IPS-11a (cell line): ENCODE results near the gene CD33.
"Not testable (repeated sequence)": the region's sequence is repeated elsewhere in the genome, so short reads cannot be mapped to it uniquely, and the experiment has no call there.

ENCODE experiments used
- H3K4me3 ChIP-seq: one replicate; pipeline ENCODE4 v1.5.1; 2013; ENCODE audit warnings: low read depth, low read length, control low read depth

Gene CD33

GRCh38 chr19:51210191-51210784 is 14.6 kb upstream of the CD33 start:
- H3K4me3 ChIP-seq = no peak overlapping the region

- H3K4me3 ChIP-seq = not testable (repeated sequence)
Measured at GRCh38 chr19:51210874-51211361, 14.0 kb upstream of the CD33 start.

- no peak overlapping the region for H3K4me3 ChIP-seq
Measured at GRCh38 chr19:51211833-51212232, 13.0 kb upstream of the CD33 start.

- no peak overlapping the region for H3K4me3 ChIP-seq
Measured at GRCh38 chr19:51219307-51219706, 5.6 kb upstream of the CD33 start.

- no peak overlapping the region for H3K4me3 ChIP-seq
Measured at GRCh38 chr19:51219971-51220370, 4.9 kb upstream of the CD33 start.

GRCh38 chr19:51220996-51221395 is 3.9 kb upstream of the CD33 start:
- H3K4me3 ChIP-seq = no peak overlapping the region

GRCh38 chr19:51224163-51224641 is 678 bp upstream of the CD33 start:
- H3K4me3 ChIP-seq = no peak overlapping the region

- no peak overlapping the region for H3K4me3 ChIP-seq
Measured at GRCh38 chr19:51226067-51226466, 1.2 kb downstream of the CD33 start.

GRCh38 chr19:51227326-51227725 is 2.4 kb downstream of the CD33 start:
- no peak overlapping the region for H3K4me3 ChIP-seq

GRCh38 chr19:51227966-51228365 is 3.1 kb downstream of the CD33 start:
- no peak overlapping the region for H3K4me3 ChIP-seq

- no peak overlapping the region for H3K4me3 ChIP-seq
Measured at GRCh38 chr19:51240866-51241265, 16.0 kb downstream of the CD33 start.

GRCh38 chr19:51242881-51243630 is 18.2 kb downstream of the CD33 start:
- H3K4me3 ChIP-seq = no peak overlapping the region

- no peak overlapping the region for H3K4me3 ChIP-seq
Measured at GRCh38 chr19:51246164-51246552, 21.3 kb downstream of the CD33 start.

- no peak overlapping the region for H3K4me3 ChIP-seq
Measured at GRCh38 chr19:51247972-51248590, 23.2 kb downstream of the CD33 start.

- no peak within 1 kb of the TSS for H3K4me3 ChIP-seq
Measured at GRCh38 chr19:51250786-51251467, 26.0 kb downstream of the CD33 start, which contains the start of gene SIGLECL1. SIGLECL1 (plus strand) TSS chr19:51251080; CDS start chr19:51264073, 12,993 bp downstream.

- H3K4me3 ChIP-seq = no peak overlapping the region
Measured at GRCh38 chr19:51251468-51251820, 26.6 kb downstream of the CD33 start.

GRCh38 chr19:51252306-51253079 is 27.6 kb downstream of the CD33 start:
- no peak overlapping the region for H3K4me3 ChIP-seq

- no peak overlapping the region for H3K4me3 ChIP-seq
Measured at GRCh38 chr19:51253088-51253806, 28.4 kb downstream of the CD33 start.

- H3K4me3 ChIP-seq = no peak overlapping the region
Measured at GRCh38 chr19:51256155-51256625, 31.3 kb downstream of the CD33 start.

GRCh38 chr19:51257471-51257870 is 32.6 kb downstream of the CD33 start:
- H3K4me3 ChIP-seq = no peak overlapping the region
